LNCaP clone FGC (cell line): Measurements from ENCODE around the gene ESR2.
"Not testable (repeated sequence)": the region's sequence is repeated elsewhere in the genome, so short reads cannot be mapped to it uniquely, and the experiment has no call there.

Experiments used
- DNase-seq: peaks from one replicate; pipeline ENCODE4 v3.0.0-alpha.2; 2011; ENCODE audit warnings: low read depth
- H3K4me3 ChIP-seq: 2 replicates; pipeline ENCODE4 v1.5.1; 2011; ENCODE audit warnings: mild to moderate bottlenecking, low read depth, low read length, control low read depth
- TF ChIP-seq, protein P1 (sequence below): IDR thresholded peaks from 2 replicates; pipeline ENCODE4 v1.5.1; 2012; ENCODE audit warnings: mild to moderate bottlenecking; ENCODE audit not compliant: control insufficient read depth, insufficient read depth; ENCODE audit errors: extremely low read depth

Gene ESR2

DNA sequence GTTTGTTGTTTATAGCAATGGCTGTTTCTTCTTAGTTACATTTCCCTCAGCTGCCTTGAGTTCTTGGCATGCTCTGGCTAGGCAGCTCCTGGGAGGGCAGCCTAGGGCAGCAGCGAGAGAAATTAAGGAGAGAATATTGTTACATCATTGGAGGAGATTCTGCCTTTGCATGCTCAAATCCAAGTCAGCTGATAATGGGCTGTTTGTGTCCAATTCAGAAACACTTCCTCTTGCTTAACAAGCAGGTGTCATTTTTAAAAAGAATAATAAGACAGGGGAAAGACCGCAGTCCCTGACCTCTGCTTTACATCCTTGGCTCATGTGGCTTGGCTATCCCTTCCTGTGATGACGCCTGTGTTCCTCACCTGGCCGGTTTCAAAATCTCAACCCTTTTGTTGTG lies 76.9 kb downstream of the ESR2 start:
- H3K4me3 ChIP-seq, result no peak overlapping the region
- TF ChIP-seq, protein P1, sequence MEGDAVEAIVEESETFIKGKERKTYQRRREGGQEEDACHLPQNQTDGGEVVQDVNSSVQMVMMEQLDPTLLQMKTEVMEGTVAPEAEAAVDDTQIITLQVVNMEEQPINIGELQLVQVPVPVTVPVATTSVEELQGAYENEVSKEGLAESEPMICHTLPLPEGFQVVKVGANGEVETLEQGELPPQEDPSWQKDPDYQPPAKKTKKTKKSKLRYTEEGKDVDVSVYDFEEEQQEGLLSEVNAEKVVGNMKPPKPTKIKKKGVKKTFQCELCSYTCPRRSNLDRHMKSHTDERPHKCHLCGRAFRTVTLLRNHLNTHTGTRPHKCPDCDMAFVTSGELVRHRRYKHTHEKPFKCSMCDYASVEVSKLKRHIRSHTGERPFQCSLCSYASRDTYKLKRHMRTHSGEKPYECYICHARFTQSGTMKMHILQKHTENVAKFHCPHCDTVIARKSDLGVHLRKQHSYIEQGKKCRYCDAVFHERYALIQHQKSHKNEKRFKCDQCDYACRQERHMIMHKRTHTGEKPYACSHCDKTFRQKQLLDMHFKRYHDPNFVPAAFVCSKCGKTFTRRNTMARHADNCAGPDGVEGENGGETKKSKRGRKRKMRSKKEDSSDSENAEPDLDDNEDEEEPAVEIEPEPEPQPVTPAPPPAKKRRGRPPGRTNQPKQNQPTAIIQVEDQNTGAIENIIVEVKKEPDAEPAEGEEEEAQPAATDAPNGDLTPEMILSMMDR, result no peak
- no peak for DNase-seq

DNA sequence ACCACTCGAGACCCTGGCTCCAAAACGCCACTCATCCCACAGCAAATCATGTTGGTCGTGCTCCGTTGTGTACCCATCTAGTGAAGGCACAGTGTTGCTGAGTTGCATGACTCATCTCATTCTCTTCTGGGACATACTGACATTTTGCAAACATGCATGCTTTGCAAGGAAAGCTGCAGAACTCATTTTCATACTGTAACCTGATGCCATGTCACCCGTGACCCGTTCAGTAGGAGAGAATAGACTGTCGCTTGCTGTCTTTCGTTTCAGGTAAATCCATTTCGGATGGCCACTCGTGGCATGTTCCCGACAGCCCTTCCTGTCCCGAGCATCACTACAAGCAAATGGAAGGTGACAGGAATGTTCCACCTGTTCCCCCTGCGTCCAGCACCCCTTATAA lies 78.2 kb downstream of the ESR2 start:
- no peak for DNase-seq
- TF ChIP-seq, protein P1, result no peak
- H3K4me3 ChIP-seq, result no peak overlapping the region

DNA sequence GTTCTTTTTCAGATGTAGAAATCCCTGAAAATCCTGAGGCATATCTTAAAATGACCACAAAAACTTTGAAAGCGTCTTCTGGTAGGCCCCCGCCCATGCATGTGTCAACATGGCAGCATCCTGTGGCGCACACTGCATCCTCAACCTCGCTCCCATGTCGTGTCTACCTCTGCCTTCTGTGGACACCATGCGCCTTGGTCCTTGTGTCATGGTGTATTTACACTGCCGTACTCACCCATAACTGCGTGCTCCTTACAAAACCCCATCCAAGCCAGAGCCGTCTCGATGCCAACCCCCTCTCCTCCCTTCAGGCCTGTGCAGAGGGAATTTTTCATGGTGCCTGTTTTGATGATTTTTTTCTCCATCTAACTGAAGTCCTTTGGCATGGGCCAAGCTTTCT lies 78.9 kb downstream of the ESR2 start:
- TF ChIP-seq, protein P1, result no peak
- H3K4me3 ChIP-seq, result no peak overlapping the region

DNA sequence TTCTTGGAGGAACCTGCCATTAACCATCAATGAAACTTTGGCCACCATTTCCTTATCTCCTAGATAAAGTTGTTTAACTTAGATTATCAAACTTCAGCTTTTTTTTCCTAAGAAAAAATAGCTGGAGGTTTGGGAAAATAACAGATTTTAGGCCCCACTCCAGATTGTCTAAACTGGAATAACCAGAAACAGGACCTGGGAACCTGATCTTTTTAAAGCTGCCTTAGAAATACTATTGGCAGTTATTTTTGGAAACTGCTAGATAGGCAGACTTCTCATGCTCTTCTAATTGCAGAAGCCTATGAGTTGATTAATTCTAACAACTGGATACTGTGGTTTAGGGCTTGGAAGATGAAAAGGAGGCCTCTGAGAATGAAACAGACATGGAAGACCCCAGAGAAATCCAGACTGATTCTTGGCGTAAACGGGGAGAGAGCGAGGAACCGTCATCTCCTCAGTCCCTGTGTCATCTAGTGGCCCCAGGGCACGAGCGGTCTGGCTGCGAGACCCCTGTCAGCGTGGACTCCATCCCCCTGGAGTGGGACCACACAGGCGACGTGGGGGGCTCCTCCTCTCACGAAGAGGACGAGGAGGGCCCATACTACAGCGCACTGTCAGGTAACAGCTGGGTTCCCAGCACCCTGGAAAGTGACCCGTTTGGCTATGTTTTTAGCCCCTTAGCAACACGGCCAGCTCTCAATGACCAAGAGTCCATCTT lies 80.2 kb downstream of the ESR2 start:
- H3K4me3 ChIP-seq, result peak overlapping the region; percentile 7; the same call in 1 of the 2 replicates
- TF ChIP-seq, protein P1, result no peak
- DNase-seq, result peak; percentile 38

More for the DNA sequence above, 78.9 kb downstream of the ESR2 start:
- DNase-seq, result no peak

DNA sequence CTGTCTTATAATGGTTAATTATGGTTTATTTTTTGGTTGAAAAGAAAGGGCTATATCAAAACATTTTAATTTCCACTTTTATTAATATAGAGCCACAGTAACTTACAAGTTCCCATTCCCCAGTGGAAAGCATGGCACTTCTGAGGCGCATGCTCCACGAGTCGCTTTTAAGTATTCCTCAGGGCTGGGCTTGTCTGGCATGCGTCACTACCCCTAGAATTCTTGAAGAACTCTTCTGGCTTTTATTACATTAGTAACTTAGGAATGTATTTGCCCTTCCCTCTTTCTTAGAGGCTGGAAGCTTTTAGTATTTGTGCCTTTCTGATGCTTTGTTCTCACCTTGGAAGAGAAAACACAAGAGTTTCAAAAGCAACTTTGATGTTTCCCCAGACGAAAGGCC lies 81.1 kb downstream of the ESR2 start:
- no peak overlapping the region for H3K4me3 ChIP-seq
- no peak for DNase-seq
- TF ChIP-seq, protein P1, result no peak

DNA sequence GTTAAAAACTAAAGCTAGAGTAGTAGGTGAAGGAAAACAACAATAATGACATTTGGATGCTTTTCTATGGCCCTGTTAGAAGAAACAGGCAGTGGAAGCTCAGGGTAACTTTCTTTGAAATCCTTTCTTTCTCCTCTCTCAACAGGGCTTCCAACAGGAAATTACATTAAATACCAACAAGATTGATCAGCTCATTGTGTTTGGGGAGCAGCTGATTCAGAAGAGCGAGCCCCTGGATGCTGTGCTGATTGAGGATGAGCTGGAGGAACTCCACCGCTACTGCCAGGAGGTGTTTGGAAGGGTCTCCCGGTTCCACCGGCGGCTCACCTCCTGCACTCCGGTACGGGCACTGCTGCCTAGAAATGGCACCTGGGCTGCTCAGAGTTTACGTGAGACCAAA lies 81.5 kb downstream of the ESR2 start:
- H3K4me3 ChIP-seq, result no peak overlapping the region
- no peak for DNase-seq
- TF ChIP-seq, protein P1, result no peak

DNA sequence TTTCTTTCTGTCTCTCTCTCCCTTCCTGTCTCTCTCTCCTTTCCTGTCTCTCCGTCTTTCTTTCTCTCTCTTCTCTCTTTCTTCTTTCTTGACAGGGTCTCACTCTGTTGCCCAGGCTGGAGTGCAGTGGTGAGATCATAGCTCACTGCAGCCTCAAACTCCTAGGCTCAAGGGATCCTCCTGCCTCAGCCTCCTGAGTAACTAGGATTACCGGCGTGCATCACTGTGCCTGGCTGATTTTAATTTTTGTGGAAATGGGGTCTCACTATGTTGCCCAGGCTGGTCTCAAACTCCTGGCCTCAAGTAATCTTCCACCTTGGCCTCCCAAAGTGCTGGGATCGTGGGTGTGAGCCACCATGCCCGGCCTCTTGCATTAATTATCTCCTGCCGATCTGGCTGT lies 83.3 kb downstream of the ESR2 start:
- not testable (repeated sequence) for DNase-seq, H3K4me3 ChIP-seq
